GM23338 (cell line): ENCODE data around the gene TMEM35A. TPM values are rescaled to one million over a fixed set of nuclear protein-coding genes. Genes with fewer than 3 reads are reported as not detected.
A peak's percentile ranks its signal among the peaks of the same experiment; 100 is the strongest.
"Not testable (repeated sequence)": the region's sequence is repeated elsewhere in the genome, so short reads cannot be mapped to it uniquely, and the experiment has no call there.

Experiments used
- ATAC-seq: fragments of 200-7000 bp; cut with Tn5 transposase; 3 replicates; pipeline ENCODE4 v1.9.1; 2020
- DNase-seq: peaks from one replicate; pipeline ENCODE4 v3.0.0-alpha.2; 2015; ENCODE audit warnings: low spot score
- H2AFZ ChIP-seq: fragments of 200-600 bp; sonication (generic); 2 replicates; pipeline ENCODE4 v1.8.0; 2016; ENCODE audit warnings: antibody characterized with exemption, mild to moderate bottlenecking, moderate library complexity
- H3F3A ChIP-seq: fragments of 200-600 bp; sonication (generic); replicated peaks from 2 replicates; pipeline ENCODE4 v1.8.0; 2017; ENCODE audit warnings: antibody characterized with exemption, mixed run types, low read depth
- H3K27ac ChIP-seq: fragments of 200-600 bp; sonication (generic); 2 replicates; pipeline ENCODE4 v1.6.1; 2016; ENCODE audit warnings: low read depth
- H3K27me3 ChIP-seq: fragments of 200-600 bp; sonication (generic); 2 replicates; pipeline ENCODE4 v1.8.0; 2016; ENCODE audit warnings: mild to moderate bottlenecking, mixed run types, moderate library complexity; ENCODE audit not compliant: insufficient read depth
- H3K36me3 ChIP-seq: fragments of 200-600 bp; sonication (generic); 2 replicates; pipeline ENCODE4 v1.8.0; 2016; ENCODE audit warnings: mild to moderate bottlenecking; ENCODE audit not compliant: insufficient read depth
- H3K4me1 ChIP-seq: fragments of 200-600 bp; sonication (generic); 2 replicates; pipeline ENCODE4 v1.8.0; 2016; ENCODE audit warnings: mild to moderate bottlenecking, moderate library complexity; ENCODE audit not compliant: insufficient read depth
- H3K4me2 ChIP-seq: fragments of 200-600 bp; sonication (generic); 2 replicates; pipeline ENCODE4 v1.7.1; 2017; ENCODE audit warnings: mixed run types
- H3K4me3 ChIP-seq: fragments of 200-600 bp; sonication (generic); 2 replicates; pipeline ENCODE4 v1.6.1; 2016; ENCODE audit warnings: mixed run types
- H3K79me2 ChIP-seq: fragments of 200-600 bp; sonication (generic); replicated peaks from 2 replicates; pipeline ENCODE4 v1.8.0; 2017; ENCODE audit warnings: mild to moderate bottlenecking; ENCODE audit not compliant: insufficient read depth
- H3K9me2 ChIP-seq: fragments of 200-600 bp; sonication (generic); 2 replicates; pipeline ENCODE4 v1.8.0; 2017; ENCODE audit not compliant: insufficient read depth
- H4K20me1 ChIP-seq: fragments of 200-600 bp; sonication (generic); replicated peaks from 2 replicates; pipeline ENCODE4 v1.8.0; 2017; ENCODE audit warnings: mild to moderate bottlenecking; ENCODE audit not compliant: insufficient read depth
- H3K27ac Mint-ChIP-seq: 2 replicates; pipeline ENCODE4 v1.8.0; 2020; ENCODE audit warnings: inconsistent platforms, mild to moderate bottlenecking, moderate library complexity, mixed read lengths
- H3K27me3 Mint-ChIP-seq: 3 replicates; pipeline ENCODE4 v1.8.0; 2022; ENCODE audit warnings: low read depth, mild to moderate bottlenecking, moderate library complexity, mixed read lengths, inconsistent platforms; ENCODE audit not compliant: insufficient read depth, poor library complexity
- H3K36me3 Mint-ChIP-seq: 3 replicates; pipeline ENCODE4 v1.8.0; 2021; ENCODE audit warnings: low read depth, mild to moderate bottlenecking, inconsistent platforms, moderate library complexity, mixed read lengths
- H3K4me1 Mint-ChIP-seq: 3 replicates; pipeline ENCODE4 v1.8.0; 2020; ENCODE audit warnings: mild to moderate bottlenecking, inconsistent platforms, mixed read lengths
- H3K4me3 Mint-ChIP-seq: 3 replicates; pipeline ENCODE4 v1.8.0; 2021; ENCODE audit warnings: moderate library complexity, mild to moderate bottlenecking, inconsistent platforms, mixed read lengths
- H3K9me3 Mint-ChIP-seq: 3 replicates; pipeline ENCODE4 v1.8.0; 2020; ENCODE audit warnings: moderate library complexity, mild to moderate bottlenecking, inconsistent platforms, mixed read lengths
- CTCF ChIP-seq, 2 experiments: fragments of 200-600 bp in 1 of 2; sonication (generic) in 1 of 2; conservative IDR thresholded peaks; 2 replicates each; pipeline versions ENCODE4 v1.5.1 to v1.6.1; 2016 to 2017; ENCODE audit warnings: antibody characterized with exemption in 2 of 2, low read depth in 2 of 2, mild to moderate bottlenecking in 2 of 2, moderate library complexity in 1 of 2
- ETS1 ChIP-seq: IDR thresholded peaks from 2 replicates; pipeline ENCODE4 v1.6.1; 2016; ENCODE audit warnings: antibody characterized with exemption
- NANOG ChIP-seq: IDR thresholded peaks from 2 replicates; pipeline ENCODE4 v1.6.1; 2016; ENCODE audit warnings: antibody characterized with exemption, borderline replicate concordance
- POLR2AphosphoS5 ChIP-seq: IDR thresholded peaks from 2 replicates; pipeline ENCODE4 v1.6.1; 2016; ENCODE audit warnings: antibody characterized with exemption, low read depth
- REST ChIP-seq: IDR thresholded peaks from one replicate; pipeline ENCODE4 v1.6.1; 2018; ENCODE audit warnings: antibody characterized with exemption; ENCODE audit not compliant: unreplicated experiment
- ZNF331 ChIP-seq: fragments of 250-450 bp; sonication (Bioruptor Pico); IDR thresholded peaks from 2 replicates; pipeline ENCODE4 v1.5.0; 2020; ENCODE audit warnings: low read depth, mild to moderate bottlenecking, moderate library complexity
- ZNF462 ChIP-seq: fragments of 250-450 bp; sonication (Bioruptor Pico); IDR thresholded peaks from 2 replicates; pipeline ENCODE4 v1.5.0; 2020; ENCODE audit warnings: mild to moderate bottlenecking, moderate library complexity
- polyA plus RNA-seq: library from polyadenylated mRNA; unstranded; fragments of >200 nt; fragmentation: Nextera tagmentation; extraction: Ambion mirVana; gene quantifications from 2 replicates; pipeline ENCODE4 v1.2.1, GENCODE V29; 2016
- total RNA-seq: library from RNA; depleted of rRNA; stranded (reverse); fragments of >200 nt; shearing (Covaris generic); gene quantifications from 2 replicates; pipeline ENCODE4 v1.2.3, GENCODE V29; 2014

Gene TMEM35A
- total and polyA plus RNA-seq, 2 experiments from 2014 or later = 4.2 to 5.8 TPM

GRCh38 chrX:101051549-101052302, 27.0 kb upstream of the TMEM35A start, which contains the start of gene TRMT2B:
TSS of gene TRMT2B (minus strand) at chrX:101052111. CDS start at chrX:101042289, 9,822 bp downstream.
- Histone ChIP-seq H3K36me3 (no peaks in the 10 kb centered on the region), H3K27me3 (no peaks in the 10 kb centered on the region), H3K4me2 (peak within 1 kb of the TSS; percentile 84), H3F3A (no peaks in the 10 kb centered on the region), H3K4me1 (0 out of 2 replicates have a peak, but pooled peaks cover 3% of the 10 kb centered on the region), H3K79me2 (no peaks in the 10 kb centered on the region), H3K9me2 (no peaks in the 10 kb centered on the region), H4K20me1 (no peaks in the 10 kb centered on the region), H2AFZ (peak within 1 kb of the TSS; percentile 84), H3K27ac (peak within 1 kb of the TSS; percentile 89), H3K4me3 (peak within 1 kb of the TSS; percentile 66)
- Mint-ChIP-seq H3K4me1 (no peaks in the 10 kb centered on the region), H3K27me3 (peaks cover 7% of the 10 kb centered on the region), H3K27ac (peak within 1 kb of the TSS; percentile 86), H3K9me3 (0 out of 3 replicates have a peak, but pooled peaks cover 4% of the 10 kb centered on the region), H3K4me3 (peak within 1 kb of the TSS; percentile 82), H3K36me3 (peaks cover 3% of the 10 kb centered on the region; the same call in 2 of the 3 replicates)
- ATAC-seq = peak; percentile 96
- DNase-seq = peak; percentile 82
- TF ChIP-seq REST (no peak), NANOG (no peak), POLR2AphosphoS5 (no peak; the same call in 1 of the 2 replicates), ETS1 (no peak), ZNF331 (CRISPR knock-in tag) (no peak), CTCF (conservative IDR thresholded peaks at IDR 0.05; ENCODE audit: low read depth in 2 of 2) (no peak), ZNF462 (CRISPR knock-in tag) (no peak)

- not testable (repeated sequence) for H3K79me2 ChIP-seq, H3F3A ChIP-seq, H3K4me1 ChIP-seq, H3K36me3 ChIP-seq, H2AFZ ChIP-seq, H3K4me3 ChIP-seq, H3K9me2 ChIP-seq, H3K27me3 ChIP-seq, ATAC-seq, H3K27ac Mint-ChIP-seq, H3K9me3 Mint-ChIP-seq, H3K4me1 Mint-ChIP-seq, H3K36me3 Mint-ChIP-seq, H3K4me2 ChIP-seq, H3K4me3 Mint-ChIP-seq, DNase-seq, H3K27ac ChIP-seq, H4K20me1 ChIP-seq
- peaks cover 10% of the 10 kb centered on the region for H3K27me3 Mint-ChIP-seq
Measured at GRCh38 chrX:101056551-101056950, 22.1 kb upstream of the TMEM35A start.
